Esophagus squamous epithelium (tissue), 5 donors: ENCODE data around the gene KAZN. TPM values are rescaled to one million over a fixed set of nuclear protein-coding genes. Genes with fewer than 3 reads are reported as not detected.

ENCODE experiments used
- DNase-seq: peaks from one replicate; lab custom pipeline; 2025; lab: John Stamatoyannopoulos, UW
- H3K27ac ChIP-seq, 4 donors: fragments of 200-600 bp; sonication (generic); one replicate each; pipeline ENCODE4 v1.5.1; 2016 to 2019; ENCODE audit warnings: mild to moderate bottlenecking in 1 of 4
- H3K27me3 ChIP-seq, 4 donors: fragments of 200-600 bp; sonication (generic); 1 replicate in 3 of 4; 2 replicates in 1 of 4; pipeline versions ENCODE4 v1.5.1 to v1.6.0; 2017 to 2021; ENCODE audit warnings: antibody characterized with exemption in 1 of 4
- H3K36me3 ChIP-seq, 3 donors: fragments of 200-600 bp; sonication (generic); one replicate each; pipeline ENCODE4 v1.5.1; 2016 to 2019
- H3K4me1 ChIP-seq, 3 donors: fragments of 200-600 bp; sonication (generic); one replicate each; pipeline ENCODE4 v1.5.1; 2017 to 2019
- H3K4me3 ChIP-seq, 4 donors: fragments of 200-600 bp; sonication (generic); 1 replicate in 3 of 4; 2 replicates in 1 of 4; pipeline ENCODE4 v1.5.1; 2016 to 2019; ENCODE audit warnings: mild to moderate bottlenecking in 2 of 4, moderate library complexity in 1 of 4
- H3K9me3 ChIP-seq, 3 donors: fragments of 200-600 bp; sonication (generic); one replicate each; pipeline ENCODE4 v1.5.1; 2016 to 2019
- CTCF ChIP-seq, 6 experiments: fragments of 450-650 bp in 4 of 6; fragments of 200-600 bp in 2 of 6; sonication (generic) in 2 of 6; IDR thresholded peaks; one replicate each; pipeline ENCODE4 v1.5.1; 2016 to 2019; ENCODE audit warnings: antibody characterized with exemption in 6 of 6, mild to moderate bottlenecking in 4 of 6, moderate library complexity in 4 of 6
- POLR2A ChIP-seq, 4 donors: fragments of 450-650 bp; IDR thresholded peaks; one replicate each; pipeline ENCODE4 v1.6.1; 2017; ENCODE audit warnings: antibody characterized with exemption in 4 of 4, mild to moderate bottlenecking in 4 of 4, moderate library complexity in 3 of 4
- WGBS, 2 donors: methylation state at CpG; one replicate each; pipeline ENCODE4 v1.1.5; 2018; 5-methylcytosine and 5-hydroxymethylcytosine counted together
- intact Hi-C: fragments of 100-400 bp; cut with DNase I; formaldehyde crosslinking; loops from one replicate; pipeline ENCODE4 v1.15.0; 2022
- total RNA-seq, 4 donors: library from RNA; depleted of rRNA; stranded (reverse); fragments of >200 nt; gene quantifications; one replicate each; pipeline ENCODE4 v1.1.0, GENCODE V29; 2016
- donor health status: DM: yes; HTN: yes; CAD: no.

Gene KAZN
- total RNA-seq, 4 donors from 2014 or later = 25.0 to 54.5 (median 30.8) TPM

DNA sequence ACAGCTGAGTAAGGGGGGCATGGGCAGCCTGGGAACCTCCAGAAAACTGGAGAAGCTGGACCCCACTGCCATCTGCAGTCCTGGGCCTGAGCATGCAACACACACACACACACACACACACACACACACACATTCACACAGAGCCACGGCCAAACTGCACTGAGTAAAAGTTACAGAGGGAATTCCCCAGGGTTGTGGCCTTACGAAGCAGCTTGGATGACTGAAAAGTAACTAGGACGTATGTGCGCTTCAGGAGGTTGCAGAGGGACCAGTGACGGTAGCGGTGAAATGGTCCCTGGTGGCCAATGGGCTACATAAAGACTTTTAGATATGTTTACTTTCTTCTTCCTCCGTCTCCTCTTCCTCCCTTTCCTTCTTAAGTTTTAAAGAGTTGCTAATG lies 322.6 kb downstream of the KAZN start:
- Histone ChIP-seq H3K4me1 (peaks cover 12 to 30% (median 20%) of the 10 kb centered on the region in 3 donors), H3K27me3 (no peaks in the 10 kb centered on the region), H3K9me3 (no peaks in the 10 kb centered on the region), H3K4me3 (no peak overlapping the region), H3K27ac (no peak overlapping the region), H3K36me3 (no peaks in the 10 kb centered on the region)
- TF ChIP-seq POLR2A (IDR thresholded peaks at IDR 0.05) = no peak
- TF ChIP-seq CTCF (IDR thresholded peaks at IDR 0.05) = no peak
- DNase-seq = no peak
- intact Hi-C loops = no loop called here
- 47 to 51% methylated on average over 7 of the region's 7 CpGs for WGBS, 2 donors

GRCh38 chr1:14922942-14923726 lies 324.6 kb downstream of the KAZN start:
- Histone ChIP-seq H3K36me3 (no peaks in the 10 kb centered on the region), H3K27me3 (no peaks in the 10 kb centered on the region), H3K9me3 (no peaks in the 10 kb centered on the region), H3K4me3 (peak overlapping the region; percentile 52 to 79 (median 74)), H3K4me1 (peaks cover 18 to 45% (median 23%) of the 10 kb centered on the region in 3 donors), H3K27ac (peak overlapping the region; percentile 65 to 88 (median 80))
- TF ChIP-seq POLR2A (IDR thresholded peaks at IDR 0.05) = no peak
- no peak for TF ChIP-seq CTCF (IDR thresholded peaks at IDR 0.05)
- intact Hi-C loops = no loop called here
- no peak for DNase-seq
- whole genome bisulfite sequencing, 2 donors = 66 to 71% methylated on average over 6 to 7 of the region's 11 CpGs

DNA sequence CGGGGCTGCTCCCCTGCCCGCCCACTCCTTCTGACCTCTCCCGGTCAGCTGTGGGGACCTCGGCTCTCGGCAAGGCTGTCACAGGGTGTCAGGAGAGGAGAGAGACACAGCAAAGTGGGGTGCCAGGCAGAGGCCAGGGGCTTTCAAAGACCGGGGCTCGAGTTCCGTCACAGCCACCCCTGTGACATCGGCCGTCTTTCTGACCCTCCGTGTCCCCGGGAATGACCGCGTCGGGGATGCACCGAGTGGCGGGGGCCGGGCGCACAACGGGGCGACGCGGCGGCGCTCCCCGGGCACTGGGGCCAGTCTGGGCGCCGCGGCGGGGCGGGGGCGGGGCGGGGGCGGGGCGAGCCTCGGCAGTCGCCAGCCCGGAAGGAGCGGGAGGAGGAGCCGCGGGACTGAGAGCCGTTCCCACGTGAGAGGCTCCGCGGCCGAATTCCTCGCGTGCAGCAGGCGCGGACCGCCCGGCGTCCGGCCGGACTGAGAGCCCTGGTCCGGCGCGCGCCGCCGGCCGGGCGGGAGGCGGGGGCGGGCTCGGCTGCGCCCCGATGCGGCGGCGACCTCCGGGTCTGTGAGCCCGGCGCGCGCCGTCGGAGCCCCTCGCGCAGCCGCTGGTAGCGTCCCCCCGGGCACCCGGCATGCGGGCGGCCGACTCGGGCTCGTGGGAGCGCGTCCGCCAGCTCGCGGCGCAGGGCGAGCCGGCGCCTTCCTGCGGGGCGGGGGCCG lies 325.4 kb downstream of the KAZN start:
- Histone ChIP-seq H3K4me3 (peak overlapping the region; percentile 52 to 79 (median 74)), H3K4me1 (peaks cover 19 to 49% (median 23%) of the 10 kb centered on the region in 3 donors), H3K9me3 (no peaks in the 10 kb centered on the region), H3K36me3 (no peaks in the 10 kb centered on the region), H3K27ac (peak overlapping the region; percentile 65 to 88 (median 80)), H3K27me3 (no peaks in the 10 kb centered on the region)
- TF ChIP-seq CTCF (IDR thresholded peaks at IDR 0.05) (no peak), POLR2A (IDR thresholded peaks at IDR 0.05) (no peak)
- intact Hi-C loops = no loop called here
- 0% methylated on average over 14 of the region's 101 CpGs; no CpG with 5 or more reads in 1 of the 2 donors for WGBS, 2 donors
- DNase-seq = no peak

DNA sequence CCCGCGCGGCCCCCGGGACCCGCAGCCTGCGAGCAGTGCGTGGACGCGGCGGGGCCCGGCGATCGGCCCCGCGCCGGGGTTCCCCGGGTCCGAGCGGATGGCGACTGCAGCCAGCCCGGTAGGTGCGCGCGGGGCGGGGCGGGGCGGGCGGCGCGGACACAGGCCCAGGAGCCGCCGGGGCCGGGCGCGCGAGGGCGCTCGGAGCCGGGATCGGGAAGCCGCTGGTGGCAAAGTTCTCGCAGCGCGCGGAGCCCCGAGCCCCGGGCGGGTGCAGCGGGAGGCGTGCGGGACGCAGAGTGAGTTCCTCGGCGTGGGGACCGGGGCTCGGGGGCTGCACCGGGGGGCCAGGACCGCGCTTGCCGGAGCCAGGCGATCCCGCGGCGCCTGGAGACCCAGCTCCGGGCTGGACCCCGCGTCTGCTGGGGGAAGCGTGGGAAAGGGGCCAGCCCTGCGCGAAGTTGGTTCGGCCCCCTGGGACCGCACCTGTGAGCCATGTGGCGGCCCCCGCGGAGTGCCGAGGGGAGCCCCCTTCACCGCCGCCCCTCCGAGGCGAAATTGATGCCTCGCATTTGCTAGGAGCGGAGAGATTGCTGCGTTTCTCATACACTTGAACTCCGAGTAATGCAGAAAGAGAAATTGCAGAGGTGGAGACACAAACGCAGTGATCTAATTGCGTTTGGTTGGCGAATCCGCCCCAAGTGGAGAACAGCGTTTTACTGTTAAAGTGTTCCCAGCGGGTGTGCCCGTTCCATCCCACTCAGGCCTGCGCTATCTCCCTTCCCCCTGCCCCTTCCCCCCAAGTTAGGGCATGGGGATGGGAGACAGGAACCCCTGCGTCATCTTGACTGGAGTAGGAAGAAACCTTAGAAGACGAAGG lies 326.2 kb downstream of the KAZN start:
- no peaks in the 10 kb centered on the region for H3K9me3 ChIP-seq
- no peak for DNase-seq
- no peaks in the 10 kb centered on the region for H3K36me3 ChIP-seq
- TF ChIP-seq POLR2A (IDR thresholded peaks at IDR 0.05) (no peak), CTCF (IDR thresholded peaks at IDR 0.05) (peak in 1 of 6 experiments; percentile 16)
- peak overlapping the region; percentile 65 to 88 (median 84) for H3K27ac ChIP-seq
- no peaks in the 10 kb centered on the region for H3K27me3 ChIP-seq
- intact Hi-C loops = no loop called here
- H3K4me3 ChIP-seq = peak overlapping the region; percentile 52 to 79 (median 74)
- 1 to 6% methylated on average over 11 to 14 of the region's 94 CpGs for WGBS, 2 donors
- peaks cover 27 to 57% (median 28%) of the 10 kb centered on the region in 3 donors for H3K4me1 ChIP-seq
